Measurements from ENCODE around the gene ACKR3.

Gene ACKR3

DNA sequence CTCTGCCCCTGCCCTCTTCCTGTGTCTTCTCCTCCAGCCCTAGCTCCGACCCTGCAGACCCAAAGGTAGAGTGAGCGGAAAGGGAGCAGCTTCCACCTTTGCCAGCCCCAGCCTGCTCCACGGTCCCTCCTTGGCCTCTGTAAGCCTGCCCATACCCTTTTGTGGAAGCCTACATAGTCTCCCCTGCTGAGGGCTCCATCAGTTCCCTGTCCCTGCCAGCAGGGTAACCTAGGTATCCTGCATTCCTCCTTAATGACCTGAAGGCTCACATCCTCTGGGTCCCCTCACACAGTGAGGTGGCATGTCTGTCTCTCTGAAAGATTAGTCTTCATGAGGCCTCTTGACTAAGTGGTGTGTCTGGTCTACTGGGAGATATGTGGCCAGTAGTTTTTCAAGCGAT, 20.5 kb upstream of the ACKR3 start:
- DNase-seq (ENCODE audit: low read depth in 2 of 2), result no peak

DNA sequence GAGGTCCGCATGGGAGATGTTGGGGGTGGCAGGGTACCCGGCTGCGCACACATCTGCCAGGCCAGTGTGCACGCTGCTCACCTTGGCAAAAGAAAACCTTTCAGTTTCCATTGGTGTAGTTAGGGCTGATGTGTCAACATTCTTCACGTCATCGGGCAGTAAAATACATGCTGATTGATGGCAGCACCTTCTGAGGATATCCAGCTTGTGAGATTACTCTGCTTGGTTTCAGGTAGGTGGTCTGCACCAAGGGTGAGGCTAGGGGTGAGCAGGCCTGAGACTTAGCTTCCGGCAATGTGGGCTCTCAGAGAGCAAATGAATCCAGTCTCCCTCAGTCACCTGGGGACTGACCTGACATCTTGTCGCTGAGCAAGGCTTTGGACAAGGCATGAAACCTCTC, 19.3 kb upstream of the ACKR3 start:
- no peak for DNase-seq (ENCODE audit: low read depth in 2 of 2)

DNA sequence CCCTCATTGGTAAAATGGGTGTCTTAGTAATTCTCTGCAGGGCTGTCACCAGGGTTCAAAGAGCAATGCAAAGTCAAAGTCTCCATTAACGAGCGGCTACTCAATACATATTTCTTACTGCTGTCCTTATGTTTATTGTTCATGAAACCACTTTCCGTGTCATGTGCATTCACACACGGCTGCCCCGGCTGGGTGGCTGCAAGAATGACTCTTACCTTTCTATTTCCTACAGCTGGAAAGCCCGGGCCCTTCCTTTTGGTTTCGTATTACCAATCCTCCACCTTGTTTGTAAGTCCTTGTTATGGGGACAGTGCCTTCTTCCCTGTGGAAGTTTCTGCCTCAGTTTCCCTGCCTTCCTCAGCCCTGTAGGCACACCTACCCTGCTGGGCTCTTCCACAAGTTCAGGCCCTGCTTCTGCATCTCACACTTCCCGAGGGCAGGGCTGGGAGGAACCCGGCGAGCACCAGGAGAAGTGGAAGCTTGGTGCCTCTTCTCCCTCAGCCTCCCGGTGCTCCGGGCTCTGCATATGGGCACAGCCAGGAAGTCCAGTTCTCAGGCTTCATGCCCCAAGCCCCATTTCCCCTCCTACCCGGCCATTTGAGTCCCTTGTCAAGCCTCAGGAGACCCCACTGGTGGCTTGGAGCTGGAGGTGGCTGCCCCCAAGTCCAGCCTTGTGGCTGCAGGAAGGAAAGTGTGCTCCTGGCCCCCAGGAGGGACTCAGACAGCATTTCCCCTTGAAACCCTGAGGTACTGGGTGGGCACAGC, 18.7 kb upstream of the ACKR3 start:
- no peak for DNase-seq (ENCODE audit: low read depth in 2 of 2)

DNA sequence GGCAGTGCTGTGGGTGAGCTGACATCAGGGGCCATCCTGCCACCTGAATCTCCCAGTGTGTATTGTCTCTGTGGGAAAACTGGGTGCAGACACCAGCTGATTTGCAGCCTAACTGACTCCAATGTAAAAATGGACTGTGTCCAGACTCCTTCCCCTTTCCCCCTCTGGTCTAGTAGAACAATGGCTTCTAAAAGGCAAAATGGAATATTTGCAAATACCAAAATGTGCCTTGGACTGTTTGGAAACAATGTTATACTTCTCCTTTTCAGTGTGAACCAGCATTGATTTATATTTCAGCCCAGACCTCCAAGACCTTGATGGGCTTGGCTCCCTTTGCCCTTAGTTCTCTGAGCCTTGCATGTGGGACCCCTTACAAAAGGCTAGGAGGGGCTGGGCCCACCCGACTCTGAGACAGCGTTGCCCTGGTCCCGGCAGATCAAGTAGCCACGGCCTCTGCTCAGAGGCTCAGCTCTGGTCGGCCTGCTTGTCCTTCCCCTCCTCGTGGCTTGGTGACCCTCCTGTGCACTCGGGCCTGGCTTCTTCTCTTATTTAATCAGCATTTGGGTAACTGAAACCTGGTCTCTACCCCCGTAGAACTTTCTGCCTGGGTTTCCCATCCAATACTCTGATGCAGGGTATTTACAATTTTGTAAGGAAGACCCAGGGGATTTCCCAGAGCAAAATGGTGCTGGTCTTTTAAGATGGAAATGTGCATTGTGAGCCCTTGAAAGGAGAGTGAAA, 18.0 kb upstream of the ACKR3 start:
- DNase-seq (ENCODE audit: low read depth in 2 of 2), result no peak

DNA sequence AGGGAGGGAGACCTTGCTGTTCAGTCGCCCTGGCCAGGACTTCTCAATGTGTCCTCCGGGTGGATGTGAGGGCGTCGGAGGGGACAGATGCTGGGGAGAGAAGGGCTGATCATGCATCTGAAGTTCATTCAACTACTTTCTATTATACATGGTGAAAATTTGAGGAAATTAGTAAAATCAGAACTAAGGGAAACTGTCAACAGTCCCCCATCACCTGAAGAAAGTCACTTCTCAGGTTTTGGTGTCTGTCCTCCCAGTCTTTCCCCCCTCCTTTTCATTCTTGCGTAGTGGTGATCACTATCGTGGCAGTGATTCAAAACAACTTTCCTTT, 17.4 kb upstream of the ACKR3 start:
- DNase-seq (ENCODE audit: low read depth in 2 of 2), result no peak

DNA sequence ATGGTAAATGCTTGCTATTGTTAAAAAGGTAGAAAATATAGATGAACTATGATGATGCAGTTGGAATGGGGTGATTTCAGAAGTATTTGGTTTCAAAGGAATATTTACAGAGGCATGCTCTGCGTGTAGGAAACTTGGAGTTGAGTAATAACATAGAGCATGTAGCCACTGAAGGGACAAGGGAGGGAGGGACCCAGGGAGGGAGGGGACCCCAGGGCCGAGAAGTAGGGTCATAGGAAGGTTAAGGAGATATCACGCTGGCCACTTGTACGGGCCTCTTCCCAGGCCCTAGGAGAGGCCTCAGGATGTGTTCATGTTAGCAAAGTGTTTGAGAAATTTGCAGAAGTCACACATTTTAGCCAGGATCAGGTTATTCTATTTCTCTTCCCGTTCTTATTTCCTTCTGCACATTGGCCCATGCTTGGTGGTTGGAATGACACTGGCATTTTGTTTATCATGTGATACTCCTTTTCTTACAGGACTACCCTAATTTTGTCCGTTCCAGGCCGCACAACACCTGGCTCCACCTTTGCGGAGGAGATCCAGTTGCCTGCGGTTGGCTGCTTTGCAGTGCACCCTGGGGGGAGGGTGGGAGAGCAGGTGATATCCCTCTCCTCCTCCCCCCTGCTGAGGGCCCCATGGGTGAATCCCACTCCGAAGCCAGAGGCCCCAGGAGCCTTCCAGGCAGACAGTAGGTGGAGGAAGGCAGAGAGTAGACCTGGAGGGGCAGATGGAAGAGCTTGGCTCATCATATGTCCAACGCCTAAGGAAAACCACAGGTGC, 16.9 kb upstream of the ACKR3 start:
- DNase-seq (ENCODE audit: low read depth in 2 of 2), result no peak

DNA sequence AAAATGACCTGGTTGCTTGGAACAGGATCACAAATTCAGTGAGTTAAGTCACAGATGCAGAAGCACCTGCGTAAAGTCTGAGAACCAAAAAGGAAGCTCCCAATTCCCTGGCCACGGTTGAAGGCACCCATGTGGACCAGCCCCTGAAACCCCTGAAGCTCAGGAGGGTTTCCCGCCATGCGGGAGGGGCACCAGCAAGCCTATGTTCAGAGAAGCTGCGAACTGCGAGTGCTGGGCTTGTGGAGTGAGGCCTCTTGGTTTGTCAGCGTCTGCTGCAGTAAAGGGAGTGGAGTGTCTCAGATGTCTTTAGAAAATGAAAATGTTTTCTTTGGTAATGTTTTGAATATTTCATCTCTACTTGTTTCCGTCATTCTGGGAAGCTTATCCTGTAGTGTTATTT, 16.1 kb upstream of the ACKR3 start:
- no peak for DNase-seq (ENCODE audit: low read depth in 2 of 2)

DNA sequence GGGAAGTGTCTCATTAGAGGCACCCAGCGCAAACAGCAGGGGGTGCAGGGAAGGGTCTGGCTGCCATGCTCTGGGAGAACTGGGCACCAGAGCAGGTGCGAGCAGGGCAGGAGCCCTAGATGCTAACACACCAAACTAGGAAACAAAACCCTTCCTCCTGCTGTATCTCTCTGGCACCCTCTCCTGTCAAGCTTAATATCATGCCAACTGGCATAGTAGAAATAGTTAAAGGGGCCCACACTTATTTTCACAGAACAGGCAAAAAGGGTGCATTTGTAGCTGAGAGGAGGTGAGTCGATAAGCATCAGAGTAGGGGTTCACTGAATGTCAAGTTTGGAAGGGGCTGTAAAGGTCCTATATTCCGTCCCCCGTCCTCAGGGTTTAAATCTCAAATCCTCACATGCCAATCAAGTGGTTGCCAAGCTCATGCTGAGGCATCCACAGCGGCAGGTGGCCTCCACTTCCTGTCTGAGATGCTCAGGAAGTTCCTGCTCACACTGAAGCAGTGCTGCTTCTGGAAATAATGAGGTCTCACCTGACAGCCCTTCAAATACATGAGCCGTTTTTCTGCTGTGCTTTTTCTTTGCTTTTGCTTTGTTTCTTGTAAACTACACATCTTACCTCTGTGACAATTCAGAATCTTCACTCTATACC, 14.9 kb upstream of the ACKR3 start:
- no peak for DNase-seq (ENCODE audit: low read depth in 2 of 2)

DNA sequence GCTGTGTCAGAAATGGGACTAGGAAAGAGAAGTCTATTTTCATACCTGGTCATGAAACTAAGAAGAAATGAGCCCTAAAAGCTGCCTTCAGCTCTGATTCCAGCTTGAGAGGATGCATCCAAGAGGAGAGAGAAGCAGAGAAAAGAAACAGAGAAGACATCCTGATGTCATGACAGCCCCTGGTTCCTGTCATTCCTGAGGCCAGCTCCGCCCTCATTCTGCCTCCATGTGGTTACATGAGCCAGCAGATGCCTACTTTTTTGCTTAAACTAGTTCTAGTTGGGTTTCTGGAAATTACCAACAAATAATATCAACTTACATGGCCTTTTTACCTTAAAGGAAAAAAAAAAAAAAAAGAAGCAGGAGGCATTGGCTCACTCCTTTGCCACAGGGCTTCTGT, 14.1 kb upstream of the ACKR3 start:
- DNase-seq (ENCODE audit: low read depth in 2 of 2), result no peak

DNA sequence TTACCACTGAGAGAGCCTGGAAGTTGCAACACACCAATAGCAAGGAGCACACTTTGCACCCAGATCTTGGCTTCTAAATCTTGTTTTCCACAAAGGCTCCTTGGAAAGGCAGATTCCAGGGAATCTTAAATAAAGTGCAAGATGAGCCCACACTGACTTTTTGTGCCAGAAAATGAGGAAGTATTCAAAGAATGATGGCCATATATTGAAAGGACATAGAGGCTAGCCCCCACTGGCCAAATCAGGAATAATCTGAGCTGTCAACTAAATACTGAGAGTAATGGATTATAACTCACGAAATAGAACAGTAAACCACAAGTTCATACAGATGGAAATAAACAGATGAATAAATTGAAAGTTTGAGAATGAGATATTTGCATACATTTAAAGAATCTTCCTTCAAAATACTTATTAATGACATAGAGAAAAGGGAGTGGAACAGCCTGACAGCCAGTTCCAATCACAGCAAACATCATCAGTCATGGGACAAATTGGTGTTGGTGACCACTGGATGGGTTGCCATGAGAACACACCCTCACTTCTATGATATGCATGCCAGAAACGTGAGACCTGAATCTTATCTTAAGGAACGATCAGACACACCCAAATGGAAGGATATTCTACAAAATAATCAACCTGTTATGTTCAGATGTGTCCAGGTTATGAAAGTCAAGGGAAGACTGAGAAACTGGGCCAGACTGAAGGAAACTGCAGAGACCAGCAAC, 12.2 kb upstream of the ACKR3 start:
- DNase-seq (ENCODE audit: low read depth in 2 of 2), result no peak

DNA sequence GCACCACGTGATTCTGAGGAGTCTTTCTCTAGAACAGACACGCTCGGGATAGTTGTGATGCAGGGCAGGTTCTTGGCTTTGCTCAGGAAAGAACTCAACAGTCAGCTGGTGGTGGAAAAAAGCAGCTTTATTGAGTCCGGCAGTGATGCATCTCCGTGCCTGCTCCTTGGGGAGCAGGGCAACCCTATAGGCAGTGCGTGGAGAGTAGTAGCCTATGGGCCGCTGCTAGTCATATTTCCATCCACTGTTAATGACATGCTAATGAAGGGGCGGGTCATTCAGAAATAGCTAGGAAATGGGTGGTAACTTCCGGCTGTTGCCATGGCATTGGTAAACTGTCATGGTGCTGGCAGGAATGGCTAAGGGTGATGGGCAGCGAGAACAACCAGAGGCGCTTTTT, 11.6 kb upstream of the ACKR3 start:
- DNase-seq (ENCODE audit: low read depth in 2 of 2), result no peak

DNA sequence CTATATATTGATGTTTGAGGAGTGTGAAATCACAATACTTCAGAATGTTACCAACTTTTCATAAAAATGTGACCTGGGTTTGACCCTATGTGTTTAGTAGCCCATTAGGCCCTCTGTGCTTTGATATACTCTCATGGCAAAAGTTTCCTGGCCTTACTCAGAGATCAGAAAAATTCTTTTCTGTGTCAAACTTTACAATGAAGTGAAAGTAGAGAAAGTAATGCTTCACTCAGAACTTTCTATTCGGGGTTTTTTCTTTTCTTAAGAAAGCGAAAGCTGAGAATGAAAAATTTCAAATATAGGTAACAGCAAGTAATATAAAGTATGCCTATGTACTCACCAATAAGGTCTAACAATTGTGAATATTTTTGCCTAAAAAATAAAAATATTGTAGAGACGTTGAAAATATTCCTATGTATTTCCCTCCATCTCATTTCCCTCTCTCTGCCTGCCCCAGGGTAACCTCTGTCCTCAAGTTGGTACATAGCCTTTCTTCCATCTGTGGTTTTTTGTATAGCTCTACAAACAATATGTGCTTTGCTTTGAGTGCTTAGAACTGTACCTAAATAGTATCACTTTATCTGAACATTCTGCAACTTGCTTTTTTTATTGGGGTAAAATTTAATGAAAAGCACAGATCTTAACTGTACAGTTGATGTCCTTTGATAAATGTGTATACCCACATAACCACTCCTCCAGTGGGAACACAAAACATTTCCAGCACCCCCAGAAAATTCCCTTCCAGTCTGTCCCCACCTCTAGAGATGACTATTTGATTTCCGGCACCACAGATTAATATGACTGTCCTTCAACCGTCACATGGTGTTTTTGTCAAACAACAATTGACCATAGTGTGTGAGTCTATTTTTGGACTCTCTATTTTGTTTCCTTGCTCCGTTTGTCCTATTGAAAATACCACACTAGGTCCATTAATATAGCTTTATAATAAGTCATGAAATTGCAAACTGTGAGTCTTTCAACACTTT, 10.3 kb upstream of the ACKR3 start:
- no peak for DNase-seq (ENCODE audit: low read depth in 2 of 2)

DNA sequence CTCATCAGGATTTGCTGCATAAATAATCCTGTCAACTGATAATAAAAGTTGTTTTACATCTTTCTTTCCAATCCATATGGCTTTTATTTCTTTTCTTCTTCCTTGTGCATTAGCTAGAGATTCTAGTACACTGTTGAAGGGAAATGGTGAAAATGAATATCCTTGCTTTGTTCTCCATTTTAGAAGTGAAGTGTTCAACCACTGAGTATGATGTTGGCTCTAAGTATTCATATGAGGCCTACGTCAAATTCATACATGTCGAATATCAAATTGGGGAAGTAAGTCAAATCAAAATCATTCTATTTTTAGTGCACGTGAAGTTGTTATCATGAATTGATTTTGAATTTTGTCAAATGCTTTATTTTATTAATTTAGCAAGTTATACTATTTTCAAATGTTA, 7.8 kb upstream of the ACKR3 start:
- no peak for DNase-seq (ENCODE audit: low read depth in 2 of 2)

DNA sequence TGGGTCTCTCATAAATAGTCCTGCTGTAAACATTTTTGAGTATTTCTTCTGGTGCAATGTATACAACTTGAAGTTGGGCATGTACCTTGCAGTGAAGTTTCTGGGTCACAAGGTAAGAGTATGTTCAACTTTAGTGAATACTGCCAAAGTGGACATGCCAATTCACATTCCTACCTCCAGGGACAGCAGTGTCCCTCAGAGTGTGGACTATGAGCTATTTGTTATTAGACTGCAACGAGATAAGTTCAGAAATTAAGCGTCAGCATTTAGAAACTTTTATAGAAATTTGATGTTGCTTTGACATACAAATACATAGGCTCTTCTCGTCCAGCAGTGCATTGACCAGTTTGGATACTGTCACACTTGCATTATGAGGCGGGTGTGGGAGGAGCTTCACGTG, 7.2 kb upstream of the ACKR3 start:
- no peak for DNase-seq (ENCODE audit: low read depth in 2 of 2)

DNA sequence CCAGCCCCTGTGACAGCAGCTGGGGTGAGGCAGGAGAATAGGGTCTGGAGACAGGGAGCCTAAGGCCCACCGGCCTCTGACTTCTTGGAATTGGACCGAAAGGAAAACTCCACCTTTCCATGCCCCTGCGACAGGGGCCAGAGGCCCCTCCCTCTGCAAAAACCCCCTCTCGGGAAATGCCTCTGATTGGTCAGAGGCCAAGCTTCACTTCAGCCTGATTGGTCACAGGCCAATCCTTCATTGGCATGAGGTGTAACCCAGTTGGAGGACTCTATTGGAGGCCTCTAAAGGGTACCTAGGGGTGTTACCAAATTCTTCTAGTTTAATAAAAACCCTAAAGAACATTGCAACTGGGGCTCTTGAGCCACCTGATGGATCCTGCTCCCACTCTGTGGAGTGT, 5.7 kb upstream of the ACKR3 start:
- DNase-seq (ENCODE audit: low read depth in 2 of 2), result no peak

DNA sequence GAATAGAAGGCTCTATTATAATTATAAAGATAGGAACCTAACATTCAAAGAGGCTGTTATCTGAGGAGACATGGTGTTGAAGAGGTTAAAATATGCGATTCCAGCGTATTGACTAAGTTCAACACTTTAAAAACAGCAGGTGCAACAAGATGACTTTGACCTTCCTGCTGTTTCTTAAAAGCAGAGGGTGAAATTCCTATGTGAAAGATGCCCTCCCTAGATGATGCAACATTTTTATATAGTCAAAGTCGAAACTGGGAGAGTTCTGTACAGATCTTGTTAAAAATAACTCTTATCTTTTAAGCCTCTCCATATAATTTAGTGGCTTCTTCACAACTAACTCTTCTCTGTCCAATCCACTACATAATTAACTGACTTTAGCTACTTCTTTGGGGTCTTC, 4.4 kb upstream of the ACKR3 start:
- DNase-seq (ENCODE audit: low read depth in 2 of 2), result no peak

DNA sequence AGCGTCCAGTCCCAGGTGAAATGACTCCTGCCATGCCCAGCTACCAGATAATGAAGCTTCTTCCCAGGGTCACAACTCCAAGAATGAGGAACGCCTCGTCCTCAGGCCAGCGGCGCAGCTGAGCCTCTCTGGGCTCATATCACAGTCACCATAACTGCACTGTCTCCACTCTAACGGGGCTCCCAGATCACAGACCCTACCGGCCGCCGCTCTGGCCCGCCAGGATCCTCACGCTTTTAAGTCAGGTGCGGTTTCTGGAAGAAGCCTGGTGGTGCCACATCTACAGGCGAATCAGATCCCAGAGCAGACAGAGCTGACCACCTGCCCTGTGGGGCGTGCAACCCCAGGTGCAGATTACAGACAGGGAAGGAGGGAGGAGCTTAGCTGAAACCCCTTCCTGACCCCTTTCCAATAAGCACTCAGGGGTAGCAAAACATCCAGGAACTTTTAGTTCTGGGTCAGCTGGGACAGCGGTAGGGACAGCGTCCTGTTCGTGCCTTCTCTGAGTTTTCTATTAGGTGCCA, 3.7 kb upstream of the ACKR3 start:
- DNase-seq (ENCODE audit: low read depth in 2 of 2), result no peak

DNA sequence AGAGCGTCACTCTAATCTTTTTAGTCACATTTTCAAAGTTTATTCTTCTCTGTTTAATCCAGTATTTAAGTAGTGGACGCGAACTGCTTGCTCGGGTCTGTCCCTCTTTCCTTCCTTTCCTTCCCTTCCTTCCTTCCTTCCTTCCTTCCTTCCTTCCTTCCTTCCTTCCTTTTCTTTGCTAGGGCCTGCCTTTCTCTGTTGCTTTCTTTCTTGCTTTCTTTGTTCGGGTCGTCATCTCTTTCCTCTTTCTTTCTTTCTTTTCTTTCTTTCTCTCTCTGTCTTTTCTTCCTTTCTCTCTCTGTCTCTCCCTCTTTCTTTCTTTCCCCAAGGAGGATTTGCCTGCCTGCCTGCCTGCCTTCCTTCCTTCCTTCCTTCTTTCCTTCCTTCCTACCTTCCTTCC, 3.0 kb upstream of the ACKR3 start:
- no peak for DNase-seq (ENCODE audit: low read depth in 2 of 2)

DNA sequence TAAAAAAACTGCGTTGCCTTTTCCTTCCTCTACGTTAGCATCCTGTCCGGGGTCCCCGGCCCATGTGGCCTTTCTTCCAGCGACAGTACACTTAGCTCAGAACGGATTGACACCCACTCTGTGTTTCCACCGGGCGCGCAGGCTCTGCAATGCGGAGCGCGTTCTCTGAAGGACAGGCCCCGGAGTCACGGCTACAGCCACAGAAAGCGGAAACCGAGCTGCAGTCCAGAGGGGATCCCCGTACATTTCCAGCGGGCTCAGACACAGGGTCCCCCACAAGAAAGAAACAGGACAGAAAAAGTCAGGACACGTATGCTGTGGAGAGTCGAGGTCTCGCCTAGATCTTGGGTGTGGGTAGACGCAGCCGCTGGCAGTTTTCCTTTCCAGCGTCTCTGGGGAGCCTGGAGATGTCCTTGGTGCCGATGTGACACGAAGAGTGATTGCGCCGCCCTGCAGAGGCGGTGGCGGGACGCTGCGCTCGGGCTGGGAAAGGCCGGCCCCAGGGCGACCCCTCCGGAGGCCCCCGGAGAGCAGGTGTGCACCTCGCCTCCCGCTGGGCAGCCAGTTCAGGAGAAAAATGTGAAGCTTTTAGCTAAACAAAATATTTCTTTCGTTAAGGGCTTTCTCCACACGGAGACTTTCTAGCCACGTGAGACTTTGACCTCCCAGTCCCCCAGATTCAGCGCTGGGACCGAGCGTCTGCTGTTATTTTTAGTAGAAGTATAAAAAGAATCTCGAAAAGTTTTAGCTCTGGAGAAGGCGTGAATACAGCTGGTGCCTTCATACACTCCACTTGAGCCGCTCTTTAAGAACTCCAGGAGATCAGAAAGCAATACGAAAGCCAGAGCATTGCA, 1.3 kb upstream of the ACKR3 start:
- no peak for DNase-seq (ENCODE audit: low read depth in 2 of 2)

Measured in fibroblast of skin of left quadriceps (primary cell).